Ishikawa (cell line): ENCODE results near the gene MEGF6.

Experiments used
- CEBPB ChIP-seq: IDR thresholded peaks from 2 replicates; pipeline ENCODE4 v1.6.1; 2012
- CREB1 ChIP-seq: IDR thresholded peaks from 2 replicates; pipeline ENCODE4 v1.6.1; 2012; ENCODE audit warnings: low read depth
- EGR1 ChIP-seq: IDR thresholded peaks from 2 replicates; pipeline ENCODE4 v1.6.1; 2012
- EP300 ChIP-seq: IDR thresholded peaks from 2 replicates; pipeline ENCODE4 v1.6.1; 2012; ENCODE audit warnings: borderline replicate concordance
- FOXM1 ChIP-seq: IDR thresholded peaks from 2 replicates; pipeline ENCODE4 v1.6.1; 2012; ENCODE audit warnings: low read depth, borderline replicate concordance
- NFIC ChIP-seq: IDR thresholded peaks from 2 replicates; pipeline ENCODE4 v1.6.1; 2012
- RAD21 ChIP-seq: IDR thresholded peaks from 2 replicates; pipeline ENCODE4 v1.6.1; 2012; ENCODE audit warnings: low read depth
- TAF1 ChIP-seq: IDR thresholded peaks from 2 replicates; pipeline ENCODE4 v1.6.1; 2012; ENCODE audit warnings: low read depth, mild to moderate bottlenecking
- TCF12 ChIP-seq: IDR thresholded peaks from 2 replicates; pipeline ENCODE4 v1.6.1; 2012; ENCODE audit warnings: low read depth
- TEAD4 ChIP-seq: IDR thresholded peaks from 2 replicates; pipeline ENCODE4 v1.6.1; 2012
- YY1 ChIP-seq: IDR thresholded peaks from 2 replicates; pipeline ENCODE4 v1.6.1; 2012; ENCODE audit warnings: low read depth
- ZBTB7A ChIP-seq: IDR thresholded peaks from 2 replicates; pipeline ENCODE4 v1.6.1; 2012; ENCODE audit warnings: low read depth
- TF ChIP-seq, protein P1 (sequence below): IDR thresholded peaks from 2 replicates; pipeline ENCODE4 v1.6.1; 2012
- TF ChIP-seq, protein P2 (sequence below): IDR thresholded peaks from 2 replicates; pipeline ENCODE4 v1.6.1; 2012; ENCODE audit warnings: low read depth, mild to moderate bottlenecking
- TF ChIP-seq, protein P3 (sequence below): IDR thresholded peaks from 2 replicates; pipeline ENCODE4 v1.6.1; 2012

The MEGF6 gene

DNA sequence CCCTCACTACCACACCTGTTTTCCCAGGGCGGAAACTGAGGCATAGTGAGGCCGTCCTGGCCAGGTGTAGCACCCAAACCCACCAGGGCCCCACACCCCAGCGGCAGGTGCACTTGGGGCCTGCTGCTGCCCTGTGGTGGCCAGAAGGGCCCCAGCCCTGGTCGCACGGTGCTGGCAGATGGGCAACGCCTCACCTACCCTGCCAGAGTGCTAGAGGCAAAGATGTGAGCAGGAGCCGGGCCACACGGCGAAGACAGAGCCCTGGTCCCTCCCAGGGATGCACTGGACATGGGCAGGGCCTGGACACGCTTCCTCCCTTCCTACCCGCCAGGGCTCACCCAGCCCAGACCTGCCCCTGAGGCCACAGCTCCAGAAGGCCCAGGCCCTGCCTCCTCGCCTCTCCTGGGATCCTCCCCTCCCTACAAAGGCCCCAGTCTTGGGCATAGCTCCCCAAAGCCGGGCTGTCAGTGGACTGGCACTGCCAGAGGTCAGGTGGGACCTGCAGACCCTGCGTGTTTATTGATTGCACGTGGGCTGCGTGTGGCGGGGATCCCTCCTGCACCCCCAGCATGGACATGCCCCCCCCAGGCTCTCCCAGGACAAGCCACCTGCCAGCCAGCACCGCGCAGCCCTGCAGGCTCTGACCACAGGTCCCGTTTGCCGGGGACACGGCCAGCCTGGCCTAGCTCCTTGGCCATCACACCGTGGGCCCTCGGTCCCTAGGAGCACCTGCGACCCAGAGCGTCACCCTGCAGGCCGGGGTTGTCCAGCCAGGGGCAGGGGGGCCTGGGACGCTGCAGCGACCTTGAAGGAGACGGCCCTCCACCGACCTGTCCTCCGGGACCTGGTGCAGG is 44.1 kb downstream of the MEGF6 start:
- TF ChIP-seq NFIC (no peak), YY1 (no peak), EGR1 (no peak), CEBPB (no peak), CREB1 (no peak), ZBTB7A (no peak), TEAD4 (no peak), TCF12 (no peak), FOXM1 (no peak), EP300 (no peak), RAD21 (no peak)
- TF ChIP-seq, protein P1, sequence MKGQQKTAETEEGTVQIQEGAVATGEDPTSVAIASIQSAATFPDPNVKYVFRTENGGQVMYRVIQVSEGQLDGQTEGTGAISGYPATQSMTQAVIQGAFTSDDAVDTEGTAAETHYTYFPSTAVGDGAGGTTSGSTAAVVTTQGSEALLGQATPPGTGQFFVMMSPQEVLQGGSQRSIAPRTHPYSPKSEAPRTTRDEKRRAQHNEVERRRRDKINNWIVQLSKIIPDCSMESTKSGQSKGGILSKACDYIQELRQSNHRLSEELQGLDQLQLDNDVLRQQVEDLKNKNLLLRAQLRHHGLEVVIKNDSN = no peak
- TF ChIP-seq, protein P2, sequence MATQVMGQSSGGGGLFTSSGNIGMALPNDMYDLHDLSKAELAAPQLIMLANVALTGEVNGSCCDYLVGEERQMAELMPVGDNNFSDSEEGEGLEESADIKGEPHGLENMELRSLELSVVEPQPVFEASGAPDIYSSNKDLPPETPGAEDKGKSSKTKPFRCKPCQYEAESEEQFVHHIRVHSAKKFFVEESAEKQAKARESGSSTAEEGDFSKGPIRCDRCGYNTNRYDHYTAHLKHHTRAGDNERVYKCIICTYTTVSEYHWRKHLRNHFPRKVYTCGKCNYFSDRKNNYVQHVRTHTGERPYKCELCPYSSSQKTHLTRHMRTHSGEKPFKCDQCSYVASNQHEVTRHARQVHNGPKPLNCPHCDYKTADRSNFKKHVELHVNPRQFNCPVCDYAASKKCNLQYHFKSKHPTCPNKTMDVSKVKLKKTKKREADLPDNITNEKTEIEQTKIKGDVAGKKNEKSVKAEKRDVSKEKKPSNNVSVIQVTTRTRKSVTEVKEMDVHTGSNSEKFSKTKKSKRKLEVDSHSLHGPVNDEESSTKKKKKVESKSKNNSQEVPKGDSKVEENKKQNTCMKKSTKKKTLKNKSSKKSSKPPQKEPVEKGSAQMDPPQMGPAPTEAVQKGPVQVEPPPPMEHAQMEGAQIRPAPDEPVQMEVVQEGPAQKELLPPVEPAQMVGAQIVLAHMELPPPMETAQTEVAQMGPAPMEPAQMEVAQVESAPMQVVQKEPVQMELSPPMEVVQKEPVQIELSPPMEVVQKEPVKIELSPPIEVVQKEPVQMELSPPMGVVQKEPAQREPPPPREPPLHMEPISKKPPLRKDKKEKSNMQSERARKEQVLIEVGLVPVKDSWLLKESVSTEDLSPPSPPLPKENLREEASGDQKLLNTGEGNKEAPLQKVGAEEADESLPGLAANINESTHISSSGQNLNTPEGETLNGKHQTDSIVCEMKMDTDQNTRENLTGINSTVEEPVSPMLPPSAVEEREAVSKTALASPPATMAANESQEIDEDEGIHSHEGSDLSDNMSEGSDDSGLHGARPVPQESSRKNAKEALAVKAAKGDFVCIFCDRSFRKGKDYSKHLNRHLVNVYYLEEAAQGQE = no peak

DNA sequence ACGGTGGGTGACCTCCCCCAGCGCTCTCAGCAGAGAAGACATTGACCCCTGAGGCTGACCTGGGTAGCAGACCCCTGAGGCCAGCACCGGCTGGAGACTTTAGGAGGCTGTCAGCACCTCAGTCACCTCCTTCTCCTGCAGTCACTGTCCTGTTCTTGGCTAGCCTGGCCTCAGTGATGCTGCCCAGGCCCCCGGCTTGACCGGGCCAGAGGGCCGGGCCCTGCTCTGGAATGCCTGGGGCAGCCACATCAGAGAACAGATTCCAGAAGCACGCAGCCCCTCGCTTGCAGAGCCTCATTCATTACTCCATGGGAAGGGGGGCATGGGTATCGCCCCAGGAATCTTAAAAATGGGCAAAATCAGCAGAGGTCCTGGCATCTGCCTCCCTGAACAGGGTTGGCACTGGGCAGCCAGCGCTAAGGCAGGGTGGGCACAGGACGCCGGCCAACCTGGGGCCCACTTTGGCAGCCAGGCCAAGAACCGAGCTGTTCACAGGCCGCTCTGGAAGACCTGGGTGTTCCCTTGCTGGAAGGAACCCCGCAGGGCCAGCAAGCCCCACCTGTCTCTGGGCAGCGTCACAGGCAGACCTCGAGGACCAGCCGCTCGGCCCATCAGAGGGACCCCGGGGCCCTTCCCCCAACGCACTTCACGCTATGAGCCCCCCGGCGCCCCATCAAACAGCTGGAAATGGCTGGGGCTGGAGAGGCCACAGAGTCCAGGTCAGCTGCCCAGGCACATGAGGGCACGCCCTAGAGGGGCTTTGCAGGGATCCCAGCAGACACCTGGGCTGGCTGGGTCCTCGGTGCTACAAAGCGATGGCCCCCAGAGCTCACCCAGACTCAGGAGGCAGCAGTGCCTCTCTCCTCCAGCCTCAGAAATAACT is 45.1 kb downstream of the MEGF6 start:
- TF ChIP-seq ZBTB7A = no peak
- no peak for TF ChIP-seq TAF1
- no peak for TF ChIP-seq EGR1
- TF ChIP-seq, protein P3, sequence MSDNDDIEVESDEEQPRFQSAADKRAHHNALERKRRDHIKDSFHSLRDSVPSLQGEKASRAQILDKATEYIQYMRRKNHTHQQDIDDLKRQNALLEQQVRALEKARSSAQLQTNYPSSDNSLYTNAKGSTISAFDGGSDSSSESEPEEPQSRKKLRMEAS = no peak
- TF ChIP-seq NFIC = no peak
- TF ChIP-seq FOXM1 = no peak

DNA sequence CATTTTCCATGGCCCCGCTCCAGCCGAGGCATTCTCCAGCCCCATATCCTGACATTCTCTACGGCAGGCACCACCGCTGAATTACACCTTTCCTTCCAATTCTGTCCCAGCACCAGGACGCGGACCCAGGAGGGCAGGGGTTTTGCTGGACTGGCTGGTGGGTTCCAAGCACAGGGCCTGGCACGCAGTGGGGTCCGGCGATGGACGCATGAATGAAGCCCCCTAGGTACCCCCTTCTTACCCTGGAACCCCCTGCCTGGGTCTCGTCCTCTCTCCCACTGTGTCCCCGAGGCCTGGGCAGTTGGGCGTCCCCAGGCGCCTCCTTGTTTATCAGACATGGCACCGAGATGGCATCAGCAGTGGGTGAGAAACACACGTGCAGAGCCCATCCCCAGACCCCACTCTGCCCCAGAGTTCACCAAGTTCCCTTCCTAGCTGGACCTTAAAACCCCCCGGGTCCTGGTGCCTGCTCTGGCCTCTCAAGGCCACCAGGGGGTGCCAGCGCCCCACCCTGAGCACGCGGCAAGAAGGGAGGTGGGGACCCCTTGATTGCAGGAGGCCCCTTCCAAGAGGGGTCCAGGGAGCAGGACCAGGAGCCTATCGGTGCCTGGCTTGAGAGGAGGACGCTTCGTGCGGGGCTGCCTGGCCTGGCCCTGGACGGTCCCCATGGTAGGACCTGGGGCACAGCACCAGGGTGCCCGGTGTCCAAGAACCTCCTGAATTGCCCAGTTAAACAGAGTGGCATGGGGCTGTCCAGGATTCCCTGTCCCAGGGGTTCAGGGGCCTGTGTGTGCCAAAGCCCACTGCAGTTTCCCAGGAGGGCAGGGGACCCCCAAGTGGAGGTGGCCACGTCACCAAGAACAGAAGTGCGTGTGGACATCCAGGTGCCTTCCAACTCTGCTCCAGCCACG is 46.1 kb downstream of the MEGF6 start:
- no peak for TF ChIP-seq FOXM1
- peak; percentile 88 for TF ChIP-seq RAD21
- no peak for TF ChIP-seq EGR1
- TF ChIP-seq, protein P3 = 0 out of 2 replicates have a peak, but pooled peaks have one; percentile 42
- no peak for TF ChIP-seq ZBTB7A
- TF ChIP-seq, protein P2 = no peak
- TF ChIP-seq EP300 = no peak
- TF ChIP-seq, protein P1 = no peak
- no peak for TF ChIP-seq YY1

DNA sequence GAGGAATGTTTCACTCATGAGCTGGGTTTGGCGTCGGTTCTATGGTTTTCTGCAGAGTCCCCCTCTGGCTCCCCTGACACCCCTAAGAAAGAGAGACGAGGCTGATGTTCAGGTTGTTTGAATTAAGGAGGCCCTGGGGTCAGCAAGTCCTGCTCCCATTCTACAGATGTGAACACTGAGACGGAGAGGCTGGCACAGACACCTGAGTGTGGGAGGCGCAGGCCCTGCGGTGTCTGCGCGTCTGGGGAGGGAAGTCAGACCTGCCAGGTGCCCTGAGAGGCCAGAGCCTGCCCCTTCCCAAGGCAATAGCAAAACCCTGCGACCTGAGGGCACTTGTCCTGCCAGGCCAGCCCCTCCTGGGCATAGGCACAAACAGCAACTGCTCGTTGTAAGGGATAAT is 47.7 kb downstream of the MEGF6 start:
- TF ChIP-seq EGR1 (no peak), NFIC (no peak), FOXM1 (no peak), TEAD4 (no peak), CREB1 (no peak), RAD21 (no peak), TCF12 (no peak), TAF1 (no peak), EP300 (no peak), ZBTB7A (no peak), CEBPB (no peak), YY1 (no peak)
- TF ChIP-seq, protein P2 = no peak
- TF ChIP-seq, protein P1 = no peak
- TF ChIP-seq, protein P3 = no peak
